Measurements from ENCODE around the gene MLLT1. TPM values are rescaled to one million over a fixed set of nuclear protein-coding genes. Genes with fewer than 3 reads are reported as not detected.

Gene MLLT1
- total and polyA plus RNA-seq, 4 donors = 2.1 to 15.6 (median 7.3) TPM

GRCh38 chr19:6204212-6204611 is 75.6 kb downstream of the MLLT1 start:
- WGBS = 42% methylated on average over 6 of the region's 6 CpGs
- no peak for DNase-seq (ENCODE audit: low spot score)
- H3K27ac ChIP-seq (ENCODE audit: low read depth in 1 of 2, low read length in 2 of 2) = no peak overlapping the region
- H3K9me3 ChIP-seq (ENCODE audit: control insufficient read depth in 4 of 4, low read length in 3 of 4) = no peaks in the 10 kb centered on the region
- no peaks in the 10 kb centered on the region for H3K36me3 ChIP-seq (ENCODE audit: control insufficient read depth in 4 of 4, insufficient read depth in 3 of 4, low read depth in 1 of 4, low read length in 3 of 4)
- H3K4me3 ChIP-seq (ENCODE audit: low read depth in 1 of 3, low read length in 3 of 3) = no peak overlapping the region
- no peak for TF ChIP-seq FOXA1 (IDR thresholded peaks at IDR 0.05)
- no peak for TF ChIP-seq CTCF (IDR thresholded peaks at IDR 0.05; ENCODE audit: low read depth, low read length, missing input control)
- TF ChIP-seq RAD21 (IDR thresholded peaks at IDR 0.05) = no peak
- no peak for TF ChIP-seq REST (IDR thresholded peaks at IDR 0.05)
- no peak overlapping the region for H3K9ac ChIP-seq (ENCODE audit: low read depth in 1 of 2, low read length in 2 of 2)
- H3K4me1 ChIP-seq (ENCODE audit: control insufficient read depth in 4 of 4, insufficient read depth in 4 of 4, low read length in 3 of 4) = peaks cover under 1 to 2% (median 1%) of the 10 kb centered on the region in 4 donors
- no peaks in the 10 kb centered on the region for H3K27me3 ChIP-seq (ENCODE audit: control insufficient read depth in 4 of 4, insufficient read depth in 4 of 4, low read length in 3 of 4)

GRCh38 chr19:6199240-6199994 is 80.4 kb downstream of the MLLT1 start:
- peak; percentile 98 for DNase-seq (ENCODE audit: low spot score)
- under 1% methylated on average over 68 of the region's 68 CpGs for WGBS
- H3K36me3 ChIP-seq (ENCODE audit: control insufficient read depth in 4 of 4, insufficient read depth in 3 of 4, low read depth in 1 of 4, low read length in 3 of 4) = no peaks in the 10 kb centered on the region
- H3K4me3 ChIP-seq (ENCODE audit: low read depth in 1 of 3, low read length in 3 of 3) = peak overlapping the region; percentile 69 to 99 (median 98)
- H3K4me1 ChIP-seq (ENCODE audit: control insufficient read depth in 4 of 4, insufficient read depth in 4 of 4, low read length in 3 of 4) = peaks cover 9 to 14% (median 12%) of the 10 kb centered on the region in 4 donors
- peak overlapping the region in 1 of 2 donors; percentile 28 for H3K27ac ChIP-seq (ENCODE audit: low read depth in 1 of 2, low read length in 2 of 2)
- H3K27me3 ChIP-seq (ENCODE audit: control insufficient read depth in 4 of 4, insufficient read depth in 4 of 4, low read length in 3 of 4) = no peaks in the 10 kb centered on the region
- no peaks in the 10 kb centered on the region for H3K9me3 ChIP-seq (ENCODE audit: control insufficient read depth in 4 of 4, low read length in 3 of 4)
- H3K9ac ChIP-seq (ENCODE audit: low read depth in 1 of 2, low read length in 2 of 2) = peak overlapping the region; percentile 71 to 92
- TF ChIP-seq REST (IDR thresholded peaks at IDR 0.05) (peak; percentile 9), GABPA (IDR thresholded peaks at IDR 0.05 in 1 of 2, conservative IDR thresholded peaks at IDR 0.05 in 1 of 2) (peak in 1 of 2 donors; percentile 35), RAD21 (IDR thresholded peaks at IDR 0.05) (no peak), HNF4G (IDR thresholded peaks at IDR 0.05) (no peak), SP1 (IDR thresholded peaks at IDR 0.05) (no peak), FOXA1 (IDR thresholded peaks at IDR 0.05) (no peak), ATF3 (IDR thresholded peaks at IDR 0.05) (no peak), MAX (IDR thresholded peaks at IDR 0.05) (no peak), TAF1 (conservative IDR thresholded peaks at IDR 0.05) (no peak), CTCF (IDR thresholded peaks at IDR 0.05; ENCODE audit: low read depth, low read length, missing input control) (peak; percentile 48), RXRA (IDR thresholded peaks at IDR 0.05) (peak in 1 of 2 donors; percentile 6), EGR1 (IDR thresholded peaks at IDR 0.05; ENCODE audit: low read depth in 2 of 2) (no peak), YY1 (IDR thresholded peaks at IDR 0.05) (peak; percentile 66), NR2F2 (IDR thresholded peaks at IDR 0.05) (no peak), FOXA2 (IDR thresholded peaks at IDR 0.05) (peak; percentile 13), HNF4A (conservative IDR thresholded peaks at IDR 0.05) (no peak), ZBTB33 (IDR thresholded peaks at IDR 0.05) (no peak)
